GM23338 (cell line): Measurements from ENCODE around the gene GHRHR. TPM values are rescaled to one million over a fixed set of nuclear protein-coding genes. Genes with fewer than 3 reads are reported as not detected.

ENCODE experiments used
- ATAC-seq: fragments of 200-7000 bp; cut with Tn5 transposase; 3 replicates; pipeline ENCODE4 v1.9.1; 2020
- DNase-seq: peaks from one replicate; pipeline ENCODE4 v3.0.0-alpha.2; 2015; ENCODE audit warnings: low spot score
- H2AFZ ChIP-seq: fragments of 200-600 bp; sonication (generic); 2 replicates; pipeline ENCODE4 v1.8.0; 2016; ENCODE audit warnings: antibody characterized with exemption, mild to moderate bottlenecking, moderate library complexity
- H3F3A ChIP-seq: fragments of 200-600 bp; sonication (generic); replicated peaks from 2 replicates; pipeline ENCODE4 v1.8.0; 2017; ENCODE audit warnings: antibody characterized with exemption, mixed run types, low read depth
- H3K27ac ChIP-seq: fragments of 200-600 bp; sonication (generic); 2 replicates; pipeline ENCODE4 v1.6.1; 2016; ENCODE audit warnings: low read depth
- H3K27me3 ChIP-seq: fragments of 200-600 bp; sonication (generic); 2 replicates; pipeline ENCODE4 v1.8.0; 2016; ENCODE audit warnings: mild to moderate bottlenecking, mixed run types, moderate library complexity; ENCODE audit not compliant: insufficient read depth
- H3K36me3 ChIP-seq: fragments of 200-600 bp; sonication (generic); 2 replicates; pipeline ENCODE4 v1.8.0; 2016; ENCODE audit warnings: mild to moderate bottlenecking; ENCODE audit not compliant: insufficient read depth
- H3K4me1 ChIP-seq: fragments of 200-600 bp; sonication (generic); 2 replicates; pipeline ENCODE4 v1.8.0; 2016; ENCODE audit warnings: mild to moderate bottlenecking, moderate library complexity; ENCODE audit not compliant: insufficient read depth
- H3K4me2 ChIP-seq: fragments of 200-600 bp; sonication (generic); 2 replicates; pipeline ENCODE4 v1.7.1; 2017; ENCODE audit warnings: mixed run types
- H3K4me3 ChIP-seq: fragments of 200-600 bp; sonication (generic); 2 replicates; pipeline ENCODE4 v1.6.1; 2016; ENCODE audit warnings: mixed run types
- H3K79me2 ChIP-seq: fragments of 200-600 bp; sonication (generic); replicated peaks from 2 replicates; pipeline ENCODE4 v1.8.0; 2017; ENCODE audit warnings: mild to moderate bottlenecking; ENCODE audit not compliant: insufficient read depth
- H3K9me2 ChIP-seq: fragments of 200-600 bp; sonication (generic); 2 replicates; pipeline ENCODE4 v1.8.0; 2017; ENCODE audit not compliant: insufficient read depth
- H4K20me1 ChIP-seq: fragments of 200-600 bp; sonication (generic); replicated peaks from 2 replicates; pipeline ENCODE4 v1.8.0; 2017; ENCODE audit warnings: mild to moderate bottlenecking; ENCODE audit not compliant: insufficient read depth
- H3K27ac Mint-ChIP-seq: 2 replicates; pipeline ENCODE4 v1.8.0; 2020; ENCODE audit warnings: inconsistent platforms, mild to moderate bottlenecking, moderate library complexity, mixed read lengths
- H3K27me3 Mint-ChIP-seq: 3 replicates; pipeline ENCODE4 v1.8.0; 2022; ENCODE audit warnings: low read depth, mild to moderate bottlenecking, moderate library complexity, mixed read lengths, inconsistent platforms; ENCODE audit not compliant: insufficient read depth, poor library complexity
- H3K36me3 Mint-ChIP-seq: 3 replicates; pipeline ENCODE4 v1.8.0; 2021; ENCODE audit warnings: low read depth, mild to moderate bottlenecking, inconsistent platforms, moderate library complexity, mixed read lengths
- H3K4me1 Mint-ChIP-seq: 3 replicates; pipeline ENCODE4 v1.8.0; 2020; ENCODE audit warnings: mild to moderate bottlenecking, inconsistent platforms, mixed read lengths
- H3K4me3 Mint-ChIP-seq: 3 replicates; pipeline ENCODE4 v1.8.0; 2021; ENCODE audit warnings: moderate library complexity, mild to moderate bottlenecking, inconsistent platforms, mixed read lengths
- H3K9me3 Mint-ChIP-seq: 3 replicates; pipeline ENCODE4 v1.8.0; 2020; ENCODE audit warnings: moderate library complexity, mild to moderate bottlenecking, inconsistent platforms, mixed read lengths
- EZH2 ChIP-seq: fragments of 200-600 bp; sonication (generic); IDR thresholded peaks from one replicate; pipeline ENCODE4 v1.8.0; 2017; ENCODE audit warnings: antibody characterized with exemption, mild to moderate bottlenecking, low read depth; ENCODE audit not compliant: unreplicated experiment
- EZH2phosphoT487 ChIP-seq: fragments of 200-600 bp; sonication (generic); IDR thresholded peaks from one replicate; pipeline ENCODE4 v1.8.1; 2018; ENCODE audit warnings: antibody characterized with exemption; ENCODE audit not compliant: unreplicated experiment
- STAT1 ChIP-seq: IDR thresholded peaks from one replicate; pipeline ENCODE4 v1.6.1; 2016; ENCODE audit warnings: antibody characterized with exemption; ENCODE audit not compliant: unreplicated experiment
- ZNF114 ChIP-seq: fragments of 250-450 bp; sonication (Bioruptor Pico); IDR thresholded peaks from 2 replicates; pipeline ENCODE4 v1.5.0; 2020; ENCODE audit warnings: mild to moderate bottlenecking, moderate library complexity
- ZNF462 ChIP-seq: fragments of 250-450 bp; sonication (Bioruptor Pico); IDR thresholded peaks from 2 replicates; pipeline ENCODE4 v1.5.0; 2020; ENCODE audit warnings: mild to moderate bottlenecking, moderate library complexity
- polyA plus RNA-seq: library from polyadenylated mRNA; unstranded; fragments of >200 nt; fragmentation: Nextera tagmentation; extraction: Ambion mirVana; gene quantifications from 2 replicates; pipeline ENCODE4 v1.2.1, GENCODE V29; 2016
- total RNA-seq: library from RNA; depleted of rRNA; stranded (reverse); fragments of >200 nt; shearing (Covaris generic); gene quantifications from 2 replicates; pipeline ENCODE4 v1.2.3, GENCODE V29; 2014

The GHRHR gene
- total and polyA plus RNA-seq, 2 experiments from 2014 or later: 2.2 TPM; not detected in 1

DNA sequence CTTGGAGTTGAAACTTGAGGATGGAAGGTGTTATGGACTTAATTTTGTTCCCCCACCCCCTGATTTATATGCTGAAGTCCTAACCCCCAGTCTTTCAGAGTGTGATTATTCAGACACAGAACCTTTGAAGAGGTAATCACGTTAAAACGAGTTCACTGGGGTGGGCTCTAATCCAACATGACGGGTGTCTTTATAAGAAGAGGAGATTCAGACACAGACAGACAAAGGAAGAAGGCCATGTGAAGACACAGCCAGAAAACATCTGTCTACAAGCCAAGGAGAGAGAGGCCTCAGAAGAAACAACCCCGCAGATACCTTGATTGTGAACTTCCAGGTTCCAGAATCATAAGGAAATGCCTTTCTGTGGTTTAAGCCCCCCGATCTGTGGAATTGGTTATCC lies 37.0 kb downstream of the GHRHR start:
- peaks cover 14% of the 10 kb centered on the region for H3K36me3 Mint-ChIP-seq
- H3K4me2 ChIP-seq: no peak overlapping the region
- ATAC-seq: no peak

More for the DNA sequence above, 37.0 kb downstream of the GHRHR start:
- DNase-seq: no peak
- Mint-ChIP-seq H3K27ac (no peak overlapping the region), H3K27me3 (peaks cover 5% of the 10 kb centered on the region), H3K4me1 (peaks cover 14% of the 10 kb centered on the region), H3K9me3 (no peaks in the 10 kb centered on the region; the same call in 2 of the 3 replicates), H3K4me3 (no peak overlapping the region)
- no peak overlapping the region for H2AFZ ChIP-seq
- no peak overlapping the region for H3K4me3 ChIP-seq
- no peaks in the 10 kb centered on the region for H3K4me1 ChIP-seq
- no peaks in the 10 kb centered on the region for H4K20me1 ChIP-seq
- H3K27me3 ChIP-seq: no peaks in the 10 kb centered on the region
- H3K9me2 ChIP-seq: no peaks in the 10 kb centered on the region
- H3K36me3 ChIP-seq: no peaks in the 10 kb centered on the region; the same call in 1 of the 2 replicates
- no peaks in the 10 kb centered on the region for H3K79me2 ChIP-seq
- TF ChIP-seq STAT1 (no peak), EZH2 (no peak), ZNF462 (no peak), ZNF114 (CRISPR knock-in tag) (no peak), EZH2phosphoT487 (no peak)
- no peaks in the 10 kb centered on the region for H3F3A ChIP-seq
- H3K27ac ChIP-seq: no peak overlapping the region
